NCI-H2196 treated with DMSO at 0.1 percent for 48 hours (cell line): ENCODE measurements around the gene MT2A.
"Not testable (repeated sequence)": the region's sequence is repeated elsewhere in the genome, so short reads cannot be mapped to it uniquely, and the experiment has no call there.

Source experiments
- DNase-seq: peaks from one replicate; lab custom pipeline; 2025; ENCODE audit not compliant: unreplicated experiment; lab: John Stamatoyannopoulos, UW

MT2A gene

DNA sequence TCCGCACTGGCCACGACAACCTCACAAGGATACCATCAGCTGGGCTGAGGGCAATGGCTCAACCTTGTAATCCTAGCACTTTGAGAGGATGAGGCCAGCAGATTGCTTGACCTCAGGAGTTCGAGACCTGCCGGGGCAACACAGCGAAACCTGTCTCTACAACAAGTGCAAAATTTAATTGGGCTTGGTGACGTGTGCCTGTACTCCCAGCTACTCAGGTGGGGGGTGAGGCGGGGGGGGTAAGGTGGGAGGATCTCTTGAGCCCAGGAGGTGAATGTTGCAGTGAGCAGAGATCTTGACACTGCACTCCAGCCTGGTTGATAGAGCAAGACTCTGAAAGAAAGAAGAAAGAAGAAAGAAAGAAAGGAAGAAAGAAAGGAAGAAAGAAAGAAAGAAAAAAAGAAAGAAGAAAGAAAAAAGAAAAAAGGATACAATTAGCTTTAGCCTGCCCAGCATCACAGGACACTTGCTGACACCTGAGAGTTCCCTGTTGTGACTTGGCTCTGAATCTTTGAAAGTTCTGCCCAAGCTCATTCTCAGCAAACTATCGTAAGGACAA is 12.0 kb downstream of the MT2A start:
- no peak for DNase-seq

DNA sequence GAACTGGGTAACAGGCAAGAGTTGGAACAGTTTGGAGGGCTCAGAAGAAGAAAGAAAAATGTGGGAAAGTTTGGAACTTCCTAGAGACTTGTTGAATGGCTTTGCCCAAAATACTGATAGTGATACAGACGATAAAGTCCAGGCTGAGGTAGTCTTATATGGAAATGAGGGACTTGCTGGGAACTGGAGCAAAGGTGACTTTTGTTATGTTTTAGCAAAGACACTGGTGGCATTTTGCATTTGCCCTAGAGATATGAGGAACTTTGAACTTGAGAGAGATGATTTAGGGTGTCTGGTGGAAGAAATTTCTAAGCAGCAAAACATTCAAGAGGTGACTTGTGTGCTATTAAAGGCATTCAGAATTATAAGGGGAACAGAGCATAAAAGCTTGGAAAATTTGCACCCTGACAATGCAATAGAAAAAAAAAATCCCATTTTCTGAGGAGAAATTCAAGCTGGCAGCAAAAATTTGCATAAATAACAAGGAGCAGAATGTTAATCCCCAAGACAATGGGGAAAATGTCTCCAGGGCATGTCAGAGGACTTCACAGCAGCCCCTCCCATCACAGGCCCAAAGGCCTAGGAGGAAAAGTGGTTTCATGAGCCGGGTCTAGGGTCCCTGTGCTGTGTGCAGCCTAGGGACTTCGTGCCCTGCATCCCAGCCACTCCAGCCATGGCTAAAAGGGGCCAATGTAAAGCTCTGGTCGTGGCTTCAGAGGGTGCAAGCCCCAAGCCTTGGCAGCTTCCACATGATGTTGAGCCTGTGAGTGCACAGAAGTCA is 13.5 kb downstream of the MT2A start:
- DNase-seq, result not testable (repeated sequence)

DNA sequence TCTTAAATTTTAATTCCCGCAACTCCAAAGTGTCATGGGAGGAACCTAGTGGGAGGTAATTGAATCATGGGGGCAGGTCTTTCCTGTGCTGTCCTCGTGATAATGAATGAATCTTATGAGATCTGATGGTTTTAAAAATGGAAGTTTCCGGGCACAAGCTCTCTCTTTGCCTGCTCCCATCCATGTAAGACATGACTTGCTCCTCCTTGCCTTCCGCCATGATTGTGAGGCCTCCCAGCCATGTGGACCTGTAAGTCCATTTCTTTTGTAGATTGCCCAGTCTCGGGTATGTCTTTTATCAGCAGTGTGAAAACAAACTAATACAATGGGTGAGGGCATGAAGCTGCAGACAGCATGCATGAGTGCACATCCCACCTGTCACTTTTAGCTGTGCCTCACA is 14.8 kb downstream of the MT2A start:
- not testable (repeated sequence) for DNase-seq

DNA sequence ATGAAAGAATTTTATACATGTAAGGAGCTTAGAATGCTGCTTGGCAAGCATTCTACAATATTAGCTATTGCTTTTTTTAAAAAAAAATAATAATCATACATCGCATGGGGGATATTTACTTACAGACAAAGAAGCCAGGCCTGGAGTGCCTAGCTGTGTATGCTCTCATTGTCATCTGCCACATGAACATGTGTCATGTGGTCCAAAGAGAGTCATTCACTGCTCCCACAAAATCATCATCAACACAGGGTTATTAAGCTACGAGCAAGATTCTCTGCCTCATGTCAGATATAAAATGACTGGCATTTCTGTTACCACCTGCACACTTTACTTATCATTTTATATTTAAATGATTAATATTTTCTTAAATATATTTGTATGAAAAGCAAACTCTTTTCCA is 15.3 kb downstream of the MT2A start:
- no peak for DNase-seq

DNA sequence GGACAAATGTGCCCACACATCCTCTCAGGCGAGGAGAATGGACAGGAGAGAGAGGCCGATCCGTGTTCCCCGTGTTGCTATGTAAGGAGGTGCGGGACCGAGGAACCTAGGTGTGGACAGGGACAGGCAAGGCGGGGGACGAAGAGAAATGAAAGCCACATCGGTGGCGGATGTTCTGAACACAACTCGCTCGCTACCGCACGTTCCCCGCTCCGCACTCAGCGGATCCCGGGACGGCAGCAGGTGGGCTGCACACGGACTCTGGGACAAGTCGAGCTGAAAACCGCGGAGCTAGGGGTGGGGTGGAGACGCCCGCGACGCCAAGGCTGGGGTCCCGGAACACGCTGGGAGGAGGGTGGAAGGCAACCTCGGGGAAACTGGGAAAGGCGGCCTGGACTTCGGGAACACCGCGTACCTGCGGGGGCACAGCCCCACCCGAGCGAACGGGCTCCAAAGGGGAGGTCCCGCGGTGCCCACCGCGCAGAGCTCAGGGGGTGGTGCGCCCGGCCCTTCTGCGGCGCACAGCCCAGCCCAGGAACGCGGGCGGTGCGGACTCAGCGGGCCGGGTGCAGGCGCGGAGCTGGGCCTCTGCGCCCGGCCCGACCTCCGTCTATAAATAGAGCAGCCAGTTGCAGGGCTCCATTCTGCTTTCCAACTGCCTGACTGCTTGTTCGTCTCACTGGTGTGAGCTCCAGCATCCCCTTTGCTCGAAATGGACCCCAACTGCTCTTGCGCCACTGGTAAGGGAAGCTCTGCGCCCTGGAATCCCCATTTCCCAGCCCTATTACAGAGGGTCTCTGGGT is 17.0 kb downstream of the MT2A start, which contains the start of gene MT1E:
TSS of gene MT1E (plus strand) at position 642 of the 803 bp plus-strand sequence. CDS start at position 713, 71 bp downstream.
- no peak for DNase-seq

DNA sequence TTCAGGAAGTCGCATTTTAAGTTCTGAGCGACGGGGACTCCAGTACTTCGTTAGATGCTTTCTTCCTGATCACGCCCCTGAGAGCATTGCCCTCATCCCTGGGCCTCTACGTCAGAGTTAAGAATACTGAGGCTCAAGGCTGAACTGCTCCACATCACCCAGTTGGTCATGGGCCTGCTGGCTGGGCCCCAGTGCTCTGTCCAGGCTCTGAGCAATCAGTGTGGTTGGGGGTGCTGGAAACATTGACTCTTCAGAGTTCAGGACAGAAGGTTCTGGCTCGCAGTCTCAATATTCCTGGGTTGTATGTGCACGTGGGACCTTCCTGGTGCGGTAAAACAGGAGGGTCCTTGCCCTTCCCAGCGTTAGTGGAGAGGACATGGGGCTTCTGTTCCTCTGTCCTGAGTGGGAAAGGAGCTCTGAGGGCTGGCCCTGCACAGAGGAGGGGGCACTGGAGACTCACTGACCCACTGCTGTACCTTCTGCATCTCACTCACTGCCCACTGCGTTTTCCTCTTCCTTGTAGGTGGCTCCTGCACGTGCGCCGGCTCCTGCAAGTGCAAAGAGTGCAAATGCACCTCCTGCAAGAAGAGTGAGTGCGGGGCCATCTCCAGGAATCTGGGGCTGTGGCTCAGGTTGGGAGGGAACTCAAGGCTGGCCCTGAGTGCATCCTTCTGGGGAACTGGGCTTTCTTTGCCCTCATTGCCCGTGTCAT is 17.7 kb downstream of the MT2A start:
- no peak for DNase-seq

DNA sequence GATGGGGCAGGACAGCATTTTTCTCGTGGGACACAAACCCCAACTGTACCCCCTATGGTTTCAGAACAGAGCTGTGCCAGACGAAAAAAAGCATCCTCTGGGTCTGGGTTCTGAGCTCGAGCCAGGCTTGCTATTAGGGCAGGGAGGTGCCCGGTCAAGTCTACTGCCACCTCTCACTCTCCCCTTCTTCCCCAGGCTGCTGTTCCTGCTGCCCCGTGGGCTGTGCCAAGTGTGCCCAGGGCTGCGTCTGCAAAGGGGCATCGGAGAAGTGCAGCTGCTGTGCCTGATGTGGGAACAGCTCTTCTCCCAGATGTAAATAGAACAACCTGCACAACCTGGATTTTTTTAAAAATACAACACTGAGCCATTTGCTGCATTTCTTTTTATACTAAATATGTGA is 18.3 kb downstream of the MT2A start:
- DNase-seq, result no peak

DNA sequence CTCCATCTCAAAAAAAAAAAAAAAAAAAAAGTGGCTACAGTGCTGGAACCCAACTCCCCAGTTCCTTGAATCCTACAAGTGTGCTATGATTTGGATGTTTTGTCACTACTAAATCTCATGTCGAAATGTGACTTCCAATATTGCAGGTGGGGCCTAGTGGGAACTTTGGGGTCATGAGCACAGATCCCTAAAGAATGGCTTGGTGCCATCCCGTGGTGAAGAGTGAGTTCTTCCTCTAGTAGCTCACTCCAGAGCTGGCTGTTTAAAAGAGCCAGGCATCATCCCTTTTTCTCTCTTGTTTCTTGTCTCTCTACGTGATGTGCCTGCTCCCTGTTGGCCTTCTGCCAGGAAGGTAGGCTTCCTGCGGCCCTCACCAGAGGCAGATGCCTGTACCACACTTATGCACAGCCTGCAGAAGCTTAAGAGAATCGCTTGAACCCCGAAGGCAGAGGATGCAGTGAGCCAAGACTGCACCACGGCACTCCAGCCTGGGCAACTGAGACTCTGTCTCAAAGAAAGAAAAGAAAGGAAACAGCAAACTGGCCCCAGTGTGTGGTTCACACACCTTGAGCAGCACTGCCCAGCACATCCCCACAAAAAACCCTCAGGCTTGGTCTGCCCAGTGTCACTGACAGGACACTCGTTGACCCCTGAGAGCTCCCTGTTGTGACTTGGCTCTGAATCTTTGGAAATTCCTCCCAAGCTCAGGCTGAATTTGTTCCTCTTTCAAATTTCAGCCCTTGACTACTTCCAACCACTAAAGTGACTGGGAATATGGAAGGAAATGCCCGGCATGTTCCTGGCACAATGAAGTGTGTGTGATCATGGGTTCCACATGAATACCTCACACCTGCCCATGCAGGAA is 20.3 kb downstream of the MT2A start:
- DNase-seq, result no peak

DNA sequence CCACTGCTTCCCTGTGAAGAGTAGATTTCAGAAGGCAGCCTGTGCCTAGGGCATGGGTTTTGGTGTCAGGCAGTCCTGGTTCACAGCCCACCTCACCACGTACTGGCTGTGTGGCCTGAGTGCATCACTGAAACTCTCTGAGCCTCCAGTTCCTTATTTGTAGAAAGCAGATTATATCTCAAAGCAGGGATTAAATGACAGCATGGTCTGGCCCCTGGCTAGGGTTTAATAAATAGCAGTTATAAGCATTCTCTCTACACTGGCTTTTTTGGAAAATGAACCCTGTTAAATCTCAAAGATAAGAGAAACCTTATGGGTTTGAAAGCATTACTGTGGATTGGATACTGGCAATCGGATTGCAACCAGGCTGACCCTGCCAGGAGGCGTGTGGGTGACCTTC is 21.1 kb downstream of the MT2A start:
- DNase-seq, result no peak

DNA sequence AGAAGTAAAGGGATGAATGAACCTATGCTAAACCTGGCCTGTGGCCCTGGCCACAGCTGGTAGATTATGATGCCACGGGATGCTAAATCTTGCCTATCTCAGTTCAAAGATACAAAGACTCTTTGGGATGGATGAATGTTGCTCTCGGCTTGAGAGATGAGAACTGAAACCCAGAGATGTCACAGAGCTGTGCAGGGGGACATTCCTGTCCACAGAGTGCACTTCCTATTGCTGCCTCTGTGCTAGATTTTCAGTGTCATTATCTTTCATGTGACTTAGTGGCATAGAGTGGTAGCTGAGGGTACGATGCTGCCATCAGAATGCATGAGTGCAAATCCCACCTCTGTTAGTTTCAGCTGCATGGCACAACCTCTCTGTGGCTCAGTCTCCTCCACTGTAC is 21.8 kb downstream of the MT2A start:
- DNase-seq, result no peak

DNA sequence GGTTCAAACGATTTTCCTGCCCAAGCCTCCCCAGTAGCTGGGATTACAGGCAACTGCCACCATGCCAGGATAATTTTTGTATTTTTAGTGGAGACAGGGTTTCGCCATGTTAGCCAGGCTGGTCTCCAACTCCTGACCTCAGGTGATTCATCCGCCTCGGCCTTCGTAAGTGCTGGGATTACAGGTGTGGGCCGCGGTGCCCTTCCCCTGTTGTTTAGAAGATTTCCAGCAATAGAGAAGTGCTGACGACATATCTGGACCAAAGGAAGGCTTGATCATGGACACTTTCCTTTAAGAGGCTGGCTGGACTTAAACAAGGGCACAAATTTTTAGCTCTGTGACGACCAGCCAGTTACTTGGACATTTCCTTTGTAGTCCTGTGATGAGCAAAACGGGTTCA is 22.8 kb downstream of the MT2A start:
- no peak for DNase-seq

DNA sequence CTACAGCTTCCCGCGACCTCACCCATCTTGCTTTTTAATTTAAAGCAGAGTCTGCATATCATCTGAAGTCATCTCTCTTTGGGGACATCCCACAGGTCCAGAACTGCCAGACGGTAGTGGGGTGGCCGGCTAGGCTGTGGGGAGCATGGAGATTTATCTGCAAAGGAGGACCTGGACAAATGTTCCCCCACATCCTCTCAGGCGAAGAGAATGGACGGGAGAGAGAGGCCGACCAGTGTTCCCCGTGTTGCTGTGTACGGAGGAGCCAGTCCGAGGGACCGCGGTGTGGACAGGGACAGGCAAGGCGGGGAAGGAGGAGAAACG is 23.4 kb downstream of the MT2A start:
- DNase-seq, result no peak

DNA sequence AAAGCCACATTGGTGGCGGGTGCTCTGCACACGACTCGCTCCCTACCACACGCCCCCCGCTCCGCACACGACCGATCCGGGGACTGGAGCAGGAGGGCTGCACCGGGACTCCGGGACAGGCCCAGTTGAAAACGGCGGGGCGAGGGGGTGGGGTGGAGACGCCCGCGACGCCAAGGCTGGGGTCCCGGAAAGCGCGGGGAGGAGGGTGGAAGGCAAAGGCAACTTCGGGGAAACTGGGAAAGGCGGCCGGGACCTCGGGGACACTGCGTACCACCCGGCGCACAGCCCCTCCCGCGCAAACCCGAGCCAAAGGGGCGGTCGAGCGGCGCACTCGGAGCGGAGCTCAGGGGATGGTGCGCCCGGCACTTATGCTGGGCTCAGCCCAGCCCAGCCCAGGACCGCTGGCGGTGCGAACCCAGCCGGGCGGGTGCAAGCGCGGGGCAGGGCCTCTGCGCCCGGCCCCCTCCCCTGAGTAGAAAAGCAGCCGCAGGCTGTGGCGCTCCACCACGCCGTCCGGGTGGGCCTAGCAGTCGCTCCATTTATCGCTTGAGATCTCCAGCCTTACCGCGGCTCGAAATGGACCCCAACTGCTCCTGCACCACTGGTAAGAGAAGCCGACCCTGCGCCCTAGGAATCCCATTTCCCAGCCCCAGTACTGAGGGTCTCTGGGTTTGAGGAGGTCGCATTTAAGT is 23.9 kb downstream of the MT2A start, which contains the start of gene MT1M:
TSS of gene MT1M (plus strand) at position 504 of the 692 bp plus-strand sequence. CDS start at position 577, 73 bp downstream.
- no peak for DNase-seq

DNA sequence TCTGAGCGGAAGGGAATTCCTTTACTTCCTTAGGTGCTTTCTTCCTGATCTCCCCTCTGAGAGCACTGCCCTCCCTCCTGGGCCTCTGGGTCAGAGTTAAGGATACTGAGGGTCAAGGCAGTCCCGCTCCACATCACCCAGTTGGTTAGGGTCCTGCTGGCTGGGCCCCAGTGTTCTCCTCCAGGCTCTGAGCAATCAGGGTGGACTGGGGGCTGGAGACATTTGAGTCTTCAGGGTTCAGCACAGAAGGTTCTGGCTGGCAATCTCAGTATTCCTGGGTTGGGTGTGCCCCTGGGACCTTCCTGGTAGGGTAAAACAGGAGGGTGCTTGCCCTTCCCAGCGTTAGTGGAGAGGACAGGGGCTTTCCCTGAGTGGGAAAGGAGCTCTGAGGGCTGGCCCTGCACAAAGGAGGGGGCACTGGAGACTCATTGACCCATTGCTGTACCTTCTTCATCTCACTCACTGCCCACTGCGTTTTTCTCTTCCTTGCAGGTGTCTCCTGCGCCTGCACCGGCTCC is 24.5 kb downstream of the MT2A start:
- no peak for DNase-seq

DNA sequence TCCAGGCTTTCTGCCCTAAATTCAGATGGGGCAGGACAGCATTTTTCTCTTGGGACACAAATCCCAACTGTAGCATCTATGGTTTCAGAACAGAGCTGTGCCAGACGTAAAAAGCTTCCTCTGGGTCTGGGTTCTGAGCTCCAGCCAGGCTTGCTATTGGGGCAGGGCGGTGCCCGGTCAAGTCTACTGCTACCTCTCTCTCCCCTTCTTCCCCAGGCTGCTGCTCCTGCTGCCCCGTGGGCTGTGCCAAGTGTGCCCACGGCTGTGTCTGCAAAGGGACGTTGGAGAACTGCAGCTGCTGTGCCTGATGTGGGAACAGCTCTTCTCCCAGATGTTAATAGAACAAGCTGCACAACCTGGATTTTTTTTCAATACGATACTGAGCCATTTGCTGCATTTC is 25.2 kb downstream of the MT2A start:
- no peak for DNase-seq

DNA sequence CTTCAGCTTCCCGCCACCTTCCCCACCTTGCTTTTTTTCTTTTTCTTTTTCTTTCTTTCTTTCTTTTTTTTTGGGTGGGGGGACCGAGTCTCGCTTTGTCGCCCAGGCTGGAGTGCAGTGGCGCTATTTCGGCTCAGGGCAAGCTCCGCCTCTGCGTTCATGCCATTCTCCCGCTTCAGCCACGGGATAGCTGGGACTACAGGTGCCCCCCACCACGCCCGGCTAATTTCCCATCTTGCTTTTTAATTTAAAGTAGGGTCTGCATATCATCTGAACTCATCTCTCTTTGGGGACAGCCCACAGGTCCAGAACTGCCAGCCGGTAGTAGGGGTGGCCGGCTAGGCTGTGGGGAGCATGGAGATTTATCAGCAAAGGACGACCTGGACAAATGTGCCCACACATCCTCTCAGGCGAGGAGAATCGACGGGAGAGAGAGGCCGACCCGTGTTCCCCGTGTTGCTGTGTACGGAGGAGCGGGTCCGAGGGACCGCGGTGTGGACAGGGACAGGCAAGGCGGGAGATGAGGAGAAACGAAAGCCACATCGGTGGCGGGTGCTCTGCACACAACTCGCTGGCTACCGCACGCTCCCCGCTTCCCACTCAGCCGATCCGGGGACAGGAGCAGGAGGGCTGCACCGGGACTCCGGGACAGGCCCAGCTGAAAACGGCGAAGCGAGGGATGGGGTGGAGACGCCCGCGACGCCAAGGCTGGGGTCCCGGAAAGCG is 26.5 kb downstream of the MT2A start:
- no peak for DNase-seq

DNA sequence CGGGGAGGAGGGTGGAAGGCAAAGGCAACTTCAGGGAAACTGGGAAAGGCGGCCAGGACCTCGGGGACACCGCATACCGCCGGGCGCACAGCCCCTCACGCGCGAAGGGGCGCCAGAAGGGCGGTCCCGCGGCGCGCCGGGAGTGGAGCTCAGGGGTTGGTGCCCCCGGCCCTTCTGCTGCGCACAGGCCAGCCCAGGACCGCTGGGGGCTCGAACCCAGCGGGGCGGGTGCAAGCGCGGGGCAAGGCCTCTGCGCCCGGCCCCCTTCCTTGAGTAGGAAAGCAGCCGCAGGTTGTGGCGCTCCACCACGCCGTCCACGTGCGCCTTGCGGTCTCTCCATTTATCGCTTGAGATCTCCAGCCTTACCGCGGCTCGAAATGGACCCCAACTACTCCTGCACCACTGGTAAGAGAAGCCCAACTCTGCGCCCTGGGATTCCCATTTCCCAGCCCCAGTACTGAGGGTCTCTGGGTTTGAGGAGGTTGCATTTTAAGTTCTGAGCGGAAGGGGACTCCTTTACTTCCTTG is 27.1 kb downstream of the MT2A start:
- DNase-seq, result no peak

DNA sequence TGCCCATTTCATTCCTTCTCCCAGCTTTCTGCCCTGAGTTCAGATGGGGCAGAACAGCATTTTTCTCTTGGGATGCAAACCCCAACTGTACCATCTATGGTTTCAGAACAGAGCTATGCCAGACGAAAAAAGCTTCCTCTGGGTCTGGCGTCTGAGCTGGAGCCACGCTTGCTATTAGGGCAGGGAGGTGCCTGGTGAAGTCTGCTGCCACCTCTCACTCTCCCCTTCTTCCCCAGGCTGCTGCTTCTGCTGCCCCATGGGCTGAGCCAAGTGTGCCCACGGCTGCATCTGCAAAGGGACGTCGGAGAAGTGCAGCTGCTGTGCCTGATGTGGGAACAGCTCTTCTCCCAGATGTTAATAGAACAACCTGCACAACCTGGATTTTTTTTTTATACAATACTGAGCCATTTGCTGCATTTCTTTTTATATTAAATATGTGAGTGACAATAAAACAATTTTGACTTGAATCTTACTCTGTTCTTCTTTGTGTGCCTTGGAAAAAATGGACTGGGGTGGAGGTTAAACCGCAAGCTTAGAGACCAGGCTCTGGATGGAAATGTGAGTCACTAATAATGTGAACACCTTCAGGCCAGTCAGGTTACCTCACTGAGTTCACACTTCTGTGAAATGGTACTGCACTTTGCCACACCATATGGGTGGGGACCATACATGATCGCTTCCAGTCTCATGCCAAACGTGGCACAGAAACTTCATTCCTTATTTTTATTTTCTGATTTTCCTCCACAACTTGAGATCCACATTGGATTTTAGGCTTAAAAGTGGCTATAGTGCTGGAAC is 28.4 kb downstream of the MT2A start:
- DNase-seq, result no peak
